Stimulated activated naive B cell treated with anti-CD40 and anti-IgM and Interleukin-4, amounts not matched to agents 10 μg/mL and 1 μg/mL and 100 μg/mL, for 72 hours (primary cell): ENCODE measurements around the gene OSBPL5.

Source experiments
- ATAC-seq, 2 donors: fragments of 150-1000 bp; cut with Tn5 transposase; replicated peaks; 2 replicates each; pipeline ENCODE4 v1.10.0; 2021; ENCODE audit warnings: moderate library complexity in 1 of 2
- DNase-seq: peaks from one replicate; pipeline ENCODE4 v3.0.0; 2021
- H3K27ac Mint-ChIP-seq: one replicate; pipeline ENCODE4 v1.8.0; 2022; ENCODE audit warnings: mild to moderate bottlenecking, mixed read lengths
- H3K27me3 Mint-ChIP-seq, 2 donors: one replicate each; pipeline ENCODE4 v1.8.0; 2022; ENCODE audit warnings: mixed read lengths in 2 of 2
- H3K36me3 Mint-ChIP-seq, 2 donors: one replicate each; pipeline ENCODE4 v1.8.0; 2022; ENCODE audit warnings: mixed read lengths in 2 of 2, mild to moderate bottlenecking in 1 of 2
- H3K4me1 Mint-ChIP-seq, 2 donors: one replicate each; pipeline ENCODE4 v1.8.0; 2022; ENCODE audit warnings: mixed read lengths in 2 of 2, mild to moderate bottlenecking in 1 of 2
- H3K4me3 Mint-ChIP-seq, 2 donors: one replicate each; pipeline ENCODE4 v1.8.0; 2022; ENCODE audit warnings: mild to moderate bottlenecking in 2 of 2, mixed read lengths in 2 of 2, moderate library complexity in 1 of 2
- H3K9me3 Mint-ChIP-seq, 2 donors: one replicate each; pipeline ENCODE4 v1.8.0; 2022; ENCODE audit warnings: mixed read lengths in 2 of 2, mild to moderate bottlenecking in 1 of 2

OSBPL5 gene

DNA sequence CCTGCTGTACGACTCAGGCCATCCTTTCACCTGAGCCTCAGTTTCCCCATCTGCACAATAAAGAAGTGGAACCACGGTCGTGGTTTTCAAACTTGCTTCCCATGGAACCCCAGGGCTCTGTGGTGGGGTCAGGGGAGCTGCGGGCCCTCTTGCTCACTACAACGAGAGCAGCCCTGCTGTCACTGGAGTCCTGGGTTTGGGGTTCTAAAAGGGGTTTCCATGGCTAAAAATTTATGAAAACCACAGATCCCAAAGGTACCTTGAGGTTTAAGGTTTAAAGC, 62.5 kb downstream of the OSBPL5 start:
- Mint-ChIP-seq H3K4me1 (peaks cover 0 to 4% of the 10 kb centered on the region in 2 donors), H3K4me3 (no peak overlapping the region), H3K27me3 (peaks cover 2 to 10% of the 10 kb centered on the region in 2 donors), H3K9me3 (no peaks in the 10 kb centered on the region), H3K27ac (no peak overlapping the region), H3K36me3 (no peaks in the 10 kb centered on the region)
- no peak for ATAC-seq
- DNase-seq: no peak

DNA sequence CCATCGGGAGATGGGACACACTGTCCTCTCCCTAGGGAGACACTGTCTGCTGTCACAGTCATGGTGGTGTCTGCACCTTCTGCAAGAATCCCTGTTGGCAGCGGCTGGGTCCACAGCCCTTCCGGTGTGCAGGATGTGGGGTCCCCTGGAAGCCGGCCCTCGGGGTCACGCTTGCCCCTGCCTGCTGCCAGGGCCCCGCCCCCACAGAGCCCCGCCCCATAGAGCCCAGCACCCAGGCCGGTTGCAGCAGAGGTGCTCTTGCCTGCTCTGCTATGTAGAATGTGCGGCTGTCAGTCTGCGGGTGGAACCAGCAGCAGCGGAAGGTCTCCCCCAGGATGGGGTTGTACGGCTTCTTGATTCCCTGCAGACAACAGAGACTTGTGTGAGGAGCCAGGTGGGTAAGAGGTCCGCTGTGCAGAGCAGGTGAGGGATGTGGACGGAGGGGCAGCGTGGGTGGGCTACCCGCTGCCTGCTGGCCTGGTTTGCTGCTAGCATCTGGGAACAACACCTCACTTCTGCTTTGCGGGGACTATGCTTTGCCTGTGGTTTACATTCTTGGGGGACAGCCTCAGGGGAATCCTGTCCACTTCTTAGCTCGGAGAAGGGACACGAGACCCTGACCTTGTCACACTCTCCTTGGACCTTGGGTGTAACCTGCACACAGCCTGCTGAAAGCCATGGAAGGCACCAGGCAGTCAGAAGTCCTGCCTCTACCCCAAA, 63.0 kb downstream of the OSBPL5 start:
- DNase-seq: no peak
- Mint-ChIP-seq H3K27ac (no peak overlapping the region), H3K4me3 (no peak overlapping the region), H3K9me3 (no peaks in the 10 kb centered on the region), H3K4me1 (peaks cover 0 to 4% of the 10 kb centered on the region in 2 donors), H3K36me3 (no peaks in the 10 kb centered on the region), H3K27me3 (peaks cover 0 to 5% of the 10 kb centered on the region in 2 donors)
- ATAC-seq: no peak

DNA sequence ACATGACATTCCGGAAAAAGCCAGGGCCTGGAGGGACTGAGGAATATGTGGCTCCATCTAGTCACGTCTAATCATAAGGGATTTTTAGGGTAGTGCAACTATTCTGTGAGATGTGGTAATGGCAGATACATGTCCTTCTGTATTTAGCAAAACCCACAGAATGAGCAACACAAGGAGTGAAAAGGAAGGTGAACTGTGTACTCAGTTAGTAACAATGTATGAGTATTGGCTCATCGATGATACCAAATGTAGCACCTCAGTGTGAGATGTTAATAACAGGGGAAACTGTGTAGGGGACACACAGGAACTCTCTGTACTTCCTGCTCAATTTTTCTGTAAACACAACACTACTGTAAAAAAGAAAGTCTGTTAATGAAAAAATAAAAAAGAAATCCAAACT, 65.9 kb downstream of the OSBPL5 start:
- no peak for ATAC-seq
- peaks cover 0 to 4% of the 10 kb centered on the region in 2 donors for H3K4me1 Mint-ChIP-seq
- H3K27ac Mint-ChIP-seq: no peak overlapping the region
- H3K4me3 Mint-ChIP-seq: no peak overlapping the region
- no peaks in the 10 kb centered on the region for H3K36me3 Mint-ChIP-seq
- peaks cover 5 to 6% of the 10 kb centered on the region in 2 donors for H3K27me3 Mint-ChIP-seq
- no peaks in the 10 kb centered on the region for H3K9me3 Mint-ChIP-seq
- no peak for DNase-seq

DNA sequence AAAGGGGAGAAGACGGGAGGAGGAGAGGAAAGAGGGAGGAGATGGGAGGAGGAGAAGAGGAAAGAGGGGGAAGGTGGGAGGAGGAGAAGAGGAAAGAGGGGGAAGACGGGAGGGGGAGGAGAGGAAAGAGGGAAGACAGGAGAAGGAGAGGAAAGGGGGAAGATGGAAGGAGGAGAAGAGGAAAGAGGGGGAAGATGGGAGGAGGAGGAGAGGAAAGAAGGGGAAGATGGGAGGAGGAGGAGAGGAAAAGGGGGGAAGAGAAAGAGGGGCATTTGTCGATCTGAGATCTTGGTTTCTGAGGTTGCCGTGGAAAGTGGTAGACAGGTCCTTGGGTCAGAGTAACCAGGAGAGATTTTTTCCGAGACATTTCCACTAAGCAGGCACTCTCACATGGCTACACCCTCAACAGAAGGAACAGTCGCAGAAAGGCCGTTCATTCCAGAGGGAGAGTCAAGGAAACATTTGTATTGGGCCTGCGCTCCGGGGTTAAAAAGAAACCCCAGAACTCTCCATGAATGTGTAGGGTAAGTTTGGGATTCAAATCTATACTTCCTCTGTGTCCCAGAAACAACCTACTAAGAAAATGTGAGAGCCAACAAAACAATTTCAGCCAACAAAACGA, 68.1 kb downstream of the OSBPL5 start:
- Mint-ChIP-seq H3K4me3 (no peak overlapping the region), H3K27ac (no peak overlapping the region), H3K9me3 (no peaks in the 10 kb centered on the region), H3K27me3 (peaks cover 11 to 15% of the 10 kb centered on the region in 2 donors), H3K4me1 (peaks cover 1 to 5% of the 10 kb centered on the region in 2 donors), H3K36me3 (no peaks in the 10 kb centered on the region)
- DNase-seq: no peak
- no peak for ATAC-seq

DNA sequence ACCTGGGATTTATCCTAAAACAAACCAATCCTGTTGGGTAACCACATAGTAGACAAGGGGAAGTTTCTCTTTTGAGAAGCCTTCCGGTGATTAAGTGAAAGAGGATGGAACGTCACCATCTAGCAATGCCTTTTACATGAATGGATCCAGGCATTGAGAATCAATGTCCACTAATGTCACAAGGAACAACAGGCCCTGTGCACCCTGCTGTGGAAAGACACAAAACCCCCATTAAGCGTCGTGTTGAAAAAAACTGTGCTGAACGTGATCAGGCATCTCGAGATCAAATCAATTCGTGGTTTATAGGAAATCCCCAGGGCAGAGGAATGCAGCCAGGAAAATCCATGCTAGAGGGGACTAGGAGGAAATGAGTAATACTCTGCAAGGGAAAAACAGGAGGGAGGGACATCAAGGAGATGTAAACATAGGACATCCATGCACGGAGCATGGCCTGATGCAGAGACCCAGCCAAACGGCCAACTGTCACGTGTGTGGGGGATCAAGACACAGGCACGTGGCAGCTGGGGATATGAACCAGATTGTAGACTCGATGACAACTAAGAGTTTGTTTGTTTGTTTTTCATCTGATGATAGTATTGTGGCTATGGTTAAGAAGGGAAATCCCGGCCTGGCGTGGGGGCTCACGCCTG, 69.3 kb downstream of the OSBPL5 start:
- Mint-ChIP-seq H3K4me3 (no peak overlapping the region), H3K4me1 (peaks cover 4 to 13% of the 10 kb centered on the region in 2 donors), H3K36me3 (no peaks in the 10 kb centered on the region), H3K27ac (no peak overlapping the region), H3K27me3 (peaks cover 18% of the 10 kb centered on the region in 2 donors), H3K9me3 (no peaks in the 10 kb centered on the region)
- DNase-seq (no peak), ATAC-seq (no peak)

DNA sequence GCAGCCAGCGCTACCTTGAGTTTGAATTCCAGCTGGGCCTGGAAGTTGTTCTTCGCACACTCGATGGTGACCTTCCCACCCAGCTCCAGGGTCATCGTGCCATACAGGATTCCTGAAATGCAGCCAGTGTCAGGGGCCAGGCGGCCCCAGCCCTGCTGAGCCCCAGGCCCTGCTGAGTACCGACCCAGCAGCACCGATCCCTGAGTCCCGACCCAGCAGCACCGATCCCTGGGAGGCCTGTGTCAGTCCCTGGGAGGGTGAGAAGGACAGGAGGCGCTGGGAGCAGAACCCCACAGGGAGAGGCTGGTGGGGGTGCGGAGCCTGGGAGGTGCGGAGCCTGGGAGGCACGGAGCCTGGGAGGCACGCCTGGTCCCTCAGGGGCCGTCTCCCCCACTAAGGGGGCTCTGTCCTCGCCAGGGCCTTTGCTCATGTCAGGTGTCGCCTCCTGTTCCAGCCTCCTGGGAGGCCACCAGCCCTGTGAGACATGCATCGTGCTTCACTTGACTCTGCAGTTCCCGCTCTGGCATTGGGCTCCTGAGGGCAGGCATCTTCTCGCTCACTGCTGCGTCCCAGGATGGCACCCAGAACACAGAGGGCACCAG, 70.8 kb downstream of the OSBPL5 start:
- Mint-ChIP-seq H3K27me3 (peaks cover 18% of the 10 kb centered on the region in 2 donors), H3K9me3 (no peaks in the 10 kb centered on the region), H3K4me1 (peaks cover 4 to 13% of the 10 kb centered on the region in 2 donors), H3K36me3 (no peaks in the 10 kb centered on the region), H3K27ac (no peak overlapping the region), H3K4me3 (no peak overlapping the region)
- ATAC-seq (no peak), DNase-seq (no peak)

DNA sequence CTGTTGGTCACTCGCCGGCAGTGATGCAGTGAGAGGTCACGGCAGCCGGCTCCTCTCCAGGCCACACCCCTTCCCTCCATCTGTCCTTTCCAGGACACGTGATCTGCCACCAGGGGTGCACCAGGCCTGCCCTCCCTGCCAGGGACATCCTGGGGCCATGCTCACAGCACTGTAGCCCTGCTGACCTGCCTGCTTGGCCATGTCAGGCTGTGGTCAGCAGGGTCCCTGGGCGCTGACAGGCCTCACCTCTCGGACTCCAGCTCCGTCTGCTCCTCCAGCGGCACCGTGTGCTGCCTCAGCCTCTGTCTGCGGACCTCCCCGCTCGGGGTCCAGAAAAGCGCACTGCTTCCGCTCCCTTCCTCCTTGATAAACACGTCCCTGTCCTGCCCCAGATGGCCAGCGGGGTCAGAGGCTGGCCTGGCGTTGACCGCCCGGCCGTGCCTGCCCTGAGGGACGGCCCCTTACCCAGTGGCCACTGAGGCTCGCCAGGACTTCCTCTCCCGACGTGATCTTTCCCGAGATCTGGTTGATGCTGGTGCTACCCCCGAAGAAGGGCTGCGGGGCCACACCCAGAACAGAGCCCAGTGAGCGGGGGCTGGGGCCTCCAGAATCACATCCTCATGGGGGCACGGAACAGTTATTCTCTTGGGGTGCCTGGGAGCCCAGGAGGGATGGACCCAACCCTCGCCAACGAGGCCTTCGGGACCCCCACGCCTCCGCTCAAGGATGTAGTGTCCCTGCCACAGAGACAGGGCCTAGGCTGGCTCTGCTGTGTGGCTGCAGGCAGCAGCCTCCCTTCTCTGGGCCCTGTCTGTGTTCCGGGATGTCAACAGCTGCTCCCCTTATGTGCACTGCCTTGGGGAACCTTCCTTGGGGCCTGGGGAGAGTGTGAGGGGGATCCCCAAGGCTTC, 71.6 kb downstream of the OSBPL5 start:
- no peaks in the 10 kb centered on the region for H3K36me3 Mint-ChIP-seq
- H3K9me3 Mint-ChIP-seq: no peaks in the 10 kb centered on the region
- H3K4me3 Mint-ChIP-seq: no peak overlapping the region
- no peak for ATAC-seq
- H3K27ac Mint-ChIP-seq: peak overlapping the region; percentile 76
- H3K4me1 Mint-ChIP-seq: peaks cover 4 to 13% of the 10 kb centered on the region in 2 donors
- no peak for DNase-seq
- peaks cover 18% of the 10 kb centered on the region in 2 donors for H3K27me3 Mint-ChIP-seq

DNA sequence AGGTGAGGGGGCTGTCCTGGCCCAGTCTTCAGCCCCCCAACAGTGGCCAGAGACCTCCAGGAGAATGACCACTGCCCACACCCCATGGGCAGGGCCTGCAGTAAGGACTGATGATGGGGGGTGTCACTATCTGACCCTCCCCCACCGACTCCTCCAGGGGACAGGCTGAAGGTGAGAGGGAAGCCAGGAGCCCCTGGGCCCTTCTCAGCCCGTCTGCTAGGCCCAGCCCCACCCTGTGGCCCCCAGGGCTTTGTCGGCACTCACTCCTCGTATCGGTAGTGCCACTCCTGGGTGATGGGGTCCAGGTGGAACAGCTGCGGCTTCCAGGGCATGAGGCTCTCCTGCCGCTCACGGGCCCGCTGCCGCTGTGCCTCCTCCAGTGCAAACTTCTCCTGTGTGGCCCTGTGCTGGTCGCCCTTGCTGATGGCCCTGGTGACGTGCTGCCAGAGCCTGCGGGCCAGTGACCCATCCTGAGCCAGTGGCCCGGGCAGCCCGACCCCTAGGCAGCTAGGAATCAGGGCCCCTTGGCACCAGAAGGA, 72.4 kb downstream of the OSBPL5 start:
- no peak overlapping the region for H3K4me3 Mint-ChIP-seq
- ATAC-seq (no peak), DNase-seq (no peak)
- peaks cover 4 to 13% of the 10 kb centered on the region in 2 donors for H3K4me1 Mint-ChIP-seq
- H3K27ac Mint-ChIP-seq: no peak overlapping the region
- H3K9me3 Mint-ChIP-seq: no peaks in the 10 kb centered on the region
- H3K36me3 Mint-ChIP-seq: no peaks in the 10 kb centered on the region
- H3K27me3 Mint-ChIP-seq: peaks cover 18% of the 10 kb centered on the region in 2 donors

DNA sequence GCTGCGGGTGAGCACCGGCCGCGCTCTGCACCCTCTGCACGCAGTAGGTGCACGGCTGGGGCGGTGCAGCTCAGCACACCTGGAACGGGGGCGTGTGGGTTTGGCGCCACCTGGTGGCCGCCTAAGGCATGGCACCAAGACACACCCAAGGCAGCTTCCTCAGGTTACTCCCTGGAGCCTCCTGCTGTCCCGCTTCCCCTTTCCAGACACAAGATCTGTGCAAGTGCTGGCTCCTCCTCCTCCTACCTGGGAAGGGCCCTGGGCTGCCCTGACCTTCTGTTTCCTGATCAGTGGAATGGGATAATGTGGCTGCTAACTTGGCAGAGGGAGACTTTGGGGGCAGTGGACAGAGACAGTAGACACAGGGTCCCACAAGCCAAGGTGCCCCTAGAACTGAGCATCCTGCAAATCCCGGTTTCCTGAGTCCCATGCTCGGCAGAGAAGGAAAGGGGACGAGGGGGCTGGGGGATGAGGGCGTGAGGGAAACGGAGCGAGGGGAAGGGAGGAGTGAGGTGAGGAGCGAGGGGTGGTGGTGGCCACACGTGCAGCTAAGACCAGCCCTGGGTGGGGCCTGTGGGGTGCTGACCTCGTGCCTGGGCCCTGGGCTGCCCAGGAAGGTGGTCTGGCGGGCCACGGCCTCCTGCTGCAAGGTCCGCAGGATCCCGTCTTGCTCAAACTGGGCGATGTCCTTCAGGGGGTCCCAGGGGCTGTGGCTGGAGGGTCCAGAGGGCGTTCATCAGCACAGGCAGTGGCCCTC, 73.1 kb downstream of the OSBPL5 start:
- peak; percentile 88 for ATAC-seq
- Mint-ChIP-seq H3K27me3 (peaks cover 18% of the 10 kb centered on the region in 2 donors), H3K4me3 (no peak overlapping the region), H3K4me1 (peaks cover 4 to 13% of the 10 kb centered on the region in 2 donors), H3K27ac (no peak overlapping the region), H3K9me3 (no peaks in the 10 kb centered on the region), H3K36me3 (no peaks in the 10 kb centered on the region)
- peak; percentile 54 for DNase-seq

DNA sequence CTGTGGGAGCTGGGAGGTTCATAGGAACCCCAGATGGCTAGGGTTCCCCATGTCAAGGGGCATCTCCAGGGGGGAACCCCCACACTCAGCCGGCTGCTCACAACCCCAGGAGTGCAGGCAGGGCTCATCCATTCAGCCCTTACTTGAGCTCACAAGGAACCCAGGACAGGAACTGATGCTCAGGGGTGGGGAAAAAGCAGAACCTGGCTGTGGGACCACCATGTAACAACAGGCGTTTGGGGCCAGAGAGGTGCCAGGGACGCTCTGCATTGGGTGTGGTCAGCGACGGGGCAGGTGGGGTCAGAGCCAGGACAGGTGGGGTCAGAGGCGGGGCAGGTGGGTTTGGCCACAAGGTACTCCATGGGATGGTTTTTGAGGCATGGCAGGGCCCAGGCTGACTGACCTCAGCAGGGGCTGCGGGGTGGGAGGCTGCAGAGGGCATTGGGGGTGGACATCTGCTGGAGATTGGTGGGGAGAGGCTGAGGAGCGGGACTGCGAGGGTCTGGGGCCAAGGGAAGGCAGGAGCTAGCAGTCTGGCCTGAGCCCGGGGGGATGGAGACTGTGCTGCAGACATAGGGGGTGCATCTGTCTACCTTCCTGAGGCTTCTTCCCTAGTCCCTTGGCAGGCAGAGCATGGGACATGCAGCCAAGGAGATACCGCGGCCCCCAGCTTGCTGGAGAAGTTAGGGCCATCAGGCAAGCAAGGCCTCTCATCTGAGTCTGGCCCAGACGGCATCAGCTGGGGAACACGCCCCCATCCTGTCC, 73.8 kb downstream of the OSBPL5 start:
- DNase-seq (no peak), ATAC-seq (no peak)
- Mint-ChIP-seq H3K4me3 (no peak overlapping the region), H3K9me3 (no peaks in the 10 kb centered on the region), H3K27ac (no peak overlapping the region), H3K4me1 (peaks cover 4 to 13% of the 10 kb centered on the region in 2 donors), H3K36me3 (no peaks in the 10 kb centered on the region), H3K27me3 (peaks cover 14 to 18% of the 10 kb centered on the region in 2 donors)

DNA sequence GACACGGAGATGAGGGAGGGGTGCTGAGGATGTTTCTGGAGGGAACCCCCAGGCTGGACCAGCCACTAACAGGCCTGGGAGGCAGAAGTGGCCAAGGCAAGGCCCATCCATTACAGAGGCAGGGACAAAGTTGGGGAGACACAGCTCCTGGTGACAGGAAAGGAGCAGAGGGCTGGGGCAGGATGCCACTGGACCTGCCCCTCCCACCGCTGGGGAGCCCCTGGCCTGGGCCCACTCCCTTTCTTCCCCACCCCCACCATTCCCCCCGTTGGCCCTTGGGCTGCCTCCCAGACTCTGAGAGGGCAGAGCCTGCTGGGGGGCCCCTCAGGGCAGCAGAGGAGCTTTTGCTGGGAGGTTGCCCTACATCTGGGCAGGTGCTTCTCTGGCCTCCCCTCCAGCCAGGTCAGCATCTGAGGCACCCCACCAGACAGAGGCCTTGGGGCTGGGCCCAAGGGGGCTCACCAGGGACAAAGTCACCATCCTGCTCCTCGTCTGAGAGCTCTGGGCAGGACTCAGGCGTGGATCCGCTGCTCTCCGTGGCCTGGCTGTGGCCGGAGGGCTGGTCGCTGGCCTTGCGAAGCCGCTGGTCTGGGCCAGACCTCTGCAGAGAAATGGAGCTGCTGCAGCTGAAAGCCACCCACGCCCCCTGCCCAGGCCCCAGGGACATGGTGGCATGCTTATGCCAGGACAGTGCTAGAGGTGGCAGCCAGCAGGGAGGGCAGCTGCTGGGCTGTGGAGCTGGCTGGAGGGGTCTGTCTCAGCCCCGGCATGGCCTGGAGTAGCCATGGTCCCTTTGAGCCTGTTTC, 74.8 kb downstream of the OSBPL5 start:
- Mint-ChIP-seq H3K27ac (no peak overlapping the region), H3K9me3 (no peaks in the 10 kb centered on the region), H3K4me3 (no peak overlapping the region), H3K4me1 (peaks cover 4 to 13% of the 10 kb centered on the region in 2 donors), H3K27me3 (peaks cover 11 to 20% of the 10 kb centered on the region in 2 donors), H3K36me3 (no peaks in the 10 kb centered on the region)
- ATAC-seq (no peak), DNase-seq (no peak)
